NCI-H2107 (cell line): ENCODE results near the gene SMIM3.

Experiments used
- DNase-seq: peaks from one replicate; lab custom pipeline; 2025; lab: John Stamatoyannopoulos, UW

The SMIM3 gene

DNA sequence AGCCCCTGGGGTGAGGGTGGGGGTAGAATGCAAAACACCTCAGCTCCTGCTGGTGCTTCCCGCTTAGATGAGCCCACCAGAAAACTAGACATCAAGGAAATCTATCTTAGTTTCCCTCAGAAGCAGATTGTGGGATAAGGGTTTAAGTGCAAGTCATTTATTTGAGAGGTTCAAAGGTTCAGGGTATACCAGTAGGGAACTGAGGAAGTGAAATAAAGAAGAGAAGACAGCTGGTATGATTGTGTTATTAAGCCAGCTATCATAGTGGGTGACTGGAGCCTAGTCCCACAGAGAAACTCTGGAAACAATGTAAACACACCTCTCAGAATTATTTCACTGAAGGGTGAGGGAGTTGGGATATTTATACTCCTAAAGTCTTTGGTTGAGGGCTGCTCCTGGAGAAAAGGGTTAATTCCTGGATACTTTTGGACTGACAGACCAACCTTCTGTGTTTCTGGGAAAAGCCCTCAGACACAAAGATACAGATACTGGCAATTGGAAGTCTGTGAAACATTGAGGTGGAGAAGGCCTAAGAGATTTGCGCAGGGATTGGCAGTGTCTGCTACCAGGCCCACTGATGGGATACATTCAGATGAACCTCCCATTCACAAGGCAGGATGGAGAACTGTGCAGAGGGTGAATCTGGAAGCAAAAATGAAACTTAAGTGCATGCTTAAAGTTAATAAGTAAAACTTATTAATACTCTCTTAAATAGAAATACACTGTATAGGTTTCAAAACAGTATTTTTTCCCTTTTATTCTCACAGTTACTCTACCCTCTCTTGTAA is 13.4 kb upstream of the SMIM3 start:
- DNase-seq: no peak

GRCh38 chr5:150765799-150766169 is 12.8 kb upstream of the SMIM3 start:
- no peak for DNase-seq

- DNase-seq: no peak
Measured at GRCh38 chr5:150766251-150766650, 12.3 kb upstream of the SMIM3 start.

DNA sequence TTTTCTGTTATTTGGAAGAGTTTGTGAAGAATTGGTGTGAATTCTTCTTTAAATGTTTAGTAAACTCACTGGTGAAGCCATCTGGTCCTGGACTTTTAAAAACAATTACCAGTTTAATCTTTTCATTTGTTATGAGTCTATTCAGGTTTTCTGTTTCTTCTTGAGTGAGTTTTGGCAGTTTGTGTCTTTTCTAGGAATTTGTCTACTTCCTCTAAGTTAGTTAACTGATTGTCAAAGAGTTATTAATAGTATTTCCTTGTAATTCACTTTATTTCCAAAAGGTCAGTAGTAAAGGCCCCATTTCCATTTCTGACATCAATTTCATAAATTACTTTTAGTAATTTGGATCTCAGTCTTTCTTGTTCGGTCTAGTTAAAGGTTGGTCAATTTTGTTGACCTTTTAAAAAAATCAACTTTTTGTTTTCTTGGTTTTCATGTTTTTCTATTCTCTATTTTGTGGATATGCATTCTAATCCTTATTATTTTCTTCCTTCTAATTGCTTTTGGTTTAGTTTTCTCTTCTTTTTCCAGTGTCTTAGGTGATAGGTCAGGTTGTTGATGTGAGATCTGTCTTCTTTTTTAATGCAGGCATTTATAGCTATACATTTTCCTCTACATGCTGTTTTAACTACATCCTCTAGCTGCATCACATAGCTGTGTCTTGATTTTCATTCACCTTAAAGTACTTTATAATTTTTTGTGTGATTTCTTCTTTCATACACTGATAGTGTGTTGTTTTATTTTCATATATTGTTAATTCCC is 7.3 kb upstream of the SMIM3 start:
- DNase-seq: no peak

DNA sequence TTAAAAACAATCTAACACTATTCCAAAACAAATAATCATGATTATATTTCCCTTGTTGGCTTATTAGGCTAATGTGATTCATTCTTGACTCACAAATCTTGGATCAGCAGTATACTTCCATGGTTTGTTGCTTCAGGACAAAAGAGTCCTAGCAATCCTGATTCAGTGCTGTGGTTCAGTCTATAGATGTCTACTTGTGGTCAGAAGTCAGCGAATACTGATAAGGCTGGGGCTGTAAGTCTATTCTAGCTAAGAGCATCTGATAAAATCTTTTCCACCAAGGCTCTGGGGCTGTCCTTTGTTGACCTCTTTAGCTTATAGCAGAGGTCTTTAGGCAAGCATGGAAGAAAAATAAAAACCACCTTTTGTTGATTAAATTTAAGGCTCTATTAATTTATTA is 4.4 kb upstream of the SMIM3 start:
- no peak for DNase-seq

GRCh38 chr5:150777685-150778084 is 872 bp upstream of the SMIM3 start:
- DNase-seq: no peak

- DNase-seq: no peak
Measured at GRCh38 chr5:150778088-150778516, 455 bp upstream of the SMIM3 start.

- no peak for DNase-seq
Measured at GRCh38 chr5:150779397-150780186, 1.0 kb downstream of the SMIM3 start.

GRCh38 chr5:150780187-150780692 is 1.7 kb downstream of the SMIM3 start:
- no peak for DNase-seq

DNA sequence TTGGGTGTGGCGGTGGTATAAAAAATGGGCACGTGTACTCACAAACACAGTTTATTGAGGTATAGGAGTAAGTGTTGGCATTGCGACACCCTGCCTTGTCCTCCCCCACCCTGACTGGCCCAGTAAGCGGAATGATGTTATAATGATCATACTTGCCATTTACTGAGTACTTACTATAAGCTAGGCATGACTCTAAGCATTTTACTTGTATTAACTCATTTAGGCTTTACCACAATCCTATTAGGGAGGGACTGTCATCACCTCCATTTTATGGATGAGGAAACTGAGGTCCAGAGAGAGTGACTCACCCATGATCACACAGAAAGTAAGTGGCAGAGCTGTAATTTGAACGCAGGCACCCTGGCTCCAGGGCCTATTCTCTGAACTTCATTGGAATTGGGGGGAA is 2.3 kb downstream of the SMIM3 start:
- DNase-seq: no peak

GRCh38 chr5:150781706-150782614 is 3.4 kb downstream of the SMIM3 start:
- no peak for DNase-seq

- DNase-seq: no peak
Measured at GRCh38 chr5:150782850-150783249, 4.3 kb downstream of the SMIM3 start.

- no peak for DNase-seq
Measured at GRCh38 chr5:150783422-150783928, 4.9 kb downstream of the SMIM3 start.

GRCh38 chr5:150785950-150786349 is 7.4 kb downstream of the SMIM3 start:
- no peak for DNase-seq

- no peak for DNase-seq
Measured at GRCh38 chr5:150786876-150787275, 8.3 kb downstream of the SMIM3 start.

- DNase-seq: no peak
Measured at GRCh38 chr5:150787656-150788055, 9.1 kb downstream of the SMIM3 start.

- DNase-seq: no peak
Measured at GRCh38 chr5:150788977-150789376, 10.4 kb downstream of the SMIM3 start.

GRCh38 chr5:150789450-150789849 is 10.9 kb downstream of the SMIM3 start:
- DNase-seq: no peak

DNA sequence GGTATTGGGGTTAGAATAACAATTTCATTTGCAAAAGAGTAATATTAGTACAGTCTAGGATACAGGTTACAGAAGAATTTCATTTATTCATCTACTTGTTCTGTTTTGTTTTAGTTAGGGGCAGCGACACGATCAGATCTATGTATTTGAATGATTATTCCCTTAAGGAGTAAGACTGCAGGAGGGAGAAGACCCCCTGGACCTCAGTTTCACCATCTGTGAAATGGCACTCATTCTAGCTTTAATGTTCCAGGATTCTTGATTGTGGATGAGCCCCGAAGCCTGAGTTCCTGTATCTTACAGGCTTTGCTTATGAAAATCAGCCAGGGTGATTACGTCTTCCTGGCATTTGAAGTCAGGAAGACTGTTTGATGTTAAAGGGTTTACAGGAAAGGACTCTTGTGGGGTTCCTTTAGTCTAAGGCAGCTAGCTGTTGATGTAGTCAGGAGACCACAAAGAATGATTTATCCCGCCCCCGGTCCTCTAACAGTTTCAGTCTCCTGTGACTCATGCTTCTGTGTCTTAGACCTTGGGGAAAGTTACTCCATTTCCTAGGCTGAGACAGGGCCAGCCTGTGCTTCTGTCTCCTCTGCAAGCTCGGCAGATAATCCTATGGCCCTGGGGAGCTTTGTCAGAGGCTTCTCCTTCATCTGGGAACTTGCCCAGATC is 11.5 kb downstream of the SMIM3 start:
- DNase-seq: no peak

GRCh38 chr5:150791536-150791935 is 13.0 kb downstream of the SMIM3 start:
- DNase-seq: no peak
